ENCODE results near the gene PTMA. TPM values are rescaled to one million over a fixed set of nuclear protein-coding genes. Genes with fewer than 3 reads are reported as not detected.
"Not testable (repeated sequence)": the region's sequence is repeated elsewhere in the genome, so short reads cannot be mapped to it uniquely, and the experiment has no call there.

The PTMA gene, protein sequence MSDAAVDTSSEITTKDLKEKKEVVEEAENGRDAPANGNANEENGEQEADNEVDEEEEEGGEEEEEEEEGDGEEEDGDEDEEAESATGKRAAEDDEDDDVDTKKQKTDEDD
- 1,239 and 1,354 TPM in 2 replicates for total RNA-seq (2022)
- percentile 99 among the genes with signal in this experiment for Bru-seq, nascent RNA
- BruChase-seq, experiment 1, labeled RNA remaining after a 6-hour chase, result percentile 100 among the genes with signal in this experiment
- BruChase-seq, experiment 2, labeled RNA remaining after a 2-hour chase, result percentile 100 among the genes with signal in this experiment
- long read RNA-seq, transcript PTMA-202 (5 exons, 1,221 nt), result major isoform, 1,417 of 1,673 reads
- long read RNA-seq, transcript PTMA-201 (5 exons, 1,212 nt), result minor isoform, 124 of 1,673 reads
- long read RNA-seq, partial matches to known transcripts, result 42 of 1,673 reads
- long read RNA-seq, other reads (novel, unspliced or antisense), result 84 of 1,673 reads

DNA sequence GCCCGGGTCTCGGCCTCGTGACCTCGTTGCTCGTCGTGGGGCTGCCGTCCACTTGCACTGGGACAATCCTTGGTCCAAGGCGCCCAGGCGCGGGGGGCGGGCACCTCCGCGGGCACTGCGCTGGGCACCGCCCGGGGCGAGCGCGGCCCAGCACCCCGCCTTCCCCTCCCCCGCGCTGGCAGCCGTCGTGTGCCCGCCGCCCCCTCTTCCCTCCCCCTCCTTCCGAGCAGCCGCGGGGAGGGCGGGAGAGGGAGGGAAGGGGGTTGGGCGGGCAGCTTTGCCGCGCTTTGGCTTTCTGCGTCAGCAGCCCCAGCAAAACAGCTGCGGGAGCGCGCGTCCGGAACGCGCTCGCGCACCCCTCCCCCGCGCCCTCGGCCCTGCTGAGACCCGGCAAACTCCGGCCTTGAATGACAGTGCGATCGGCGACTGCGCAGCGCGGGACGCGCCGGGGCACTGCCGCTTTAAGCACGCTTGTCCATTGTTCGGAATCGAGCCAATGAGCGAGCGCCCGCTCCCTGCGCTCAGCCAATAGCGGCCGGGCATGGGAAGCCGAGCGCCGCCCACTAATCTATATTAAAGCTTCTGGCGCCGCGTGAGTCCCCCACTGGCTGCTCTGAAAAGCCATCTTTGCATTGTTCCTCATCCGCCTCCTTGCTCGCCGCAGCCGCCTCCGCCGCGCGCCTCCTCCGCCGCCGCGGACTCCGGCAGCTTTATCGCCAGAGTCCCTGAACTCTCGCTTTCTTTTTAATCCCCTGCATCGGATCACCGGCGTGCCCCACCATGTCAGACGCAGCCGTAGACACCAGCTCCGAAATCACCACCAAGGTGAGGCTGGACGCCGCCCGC is at the start of gene PTMA:
PTMA (plus strand) TSS at position 599 of the 846 bp plus-strand sequence; CDS start at position 781, 182 bp downstream.
- CTCF ChIA-PET, result interaction anchor here (0.6 to 1.7 kb wide), 4 partner anchors 33 to 86 kb away, joined by 3 to 4 read pairs (median 3); no protein-coding TSS in a partner anchor
- no peak for TF ChIP-seq CTCF (IDR thresholded peaks at IDR 0.05; ENCODE audit: unreplicated experiment)
- BruUV-seq (replicated peaks), result no TSS peak
- peak; percentile 99 for DNase-seq
- H3K9me3 Mint-ChIP-seq (ENCODE audit: low read depth, unreplicated experiment), result no peaks in the 10 kb centered on the region
- peak within 1 kb of the TSS; percentile 70 for H3K4me3 Mint-ChIP-seq (ENCODE audit: low read depth, unreplicated experiment)
- H3K36me3 Mint-ChIP-seq (ENCODE audit: insufficient read depth, unreplicated experiment), result peaks cover 74% of the 10 kb centered on the region
- H3K27ac Mint-ChIP-seq (ENCODE audit: unreplicated experiment), result peak within 1 kb of the TSS; percentile 100
- H3K4me1 Mint-ChIP-seq (ENCODE audit: low read depth, unreplicated experiment), result peaks cover 18% of the 10 kb centered on the region
- intact Hi-C loops (cut with micrococcal nuclease; ENCODE audit: unreplicated experiment), result no loop called here
- no peaks in the 10 kb centered on the region for H3K27me3 Mint-ChIP-seq (ENCODE audit: unreplicated experiment)

GRCh38 chr2:231660073-231660472 is 48.3 kb upstream of the PTMA start:
- H3K4me3 Mint-ChIP-seq (ENCODE audit: low read depth, unreplicated experiment); intact Hi-C loops (cut with micrococcal nuclease; ENCODE audit: unreplicated experiment); H3K27me3 Mint-ChIP-seq (ENCODE audit: unreplicated experiment); CTCF ChIA-PET; H3K4me1 Mint-ChIP-seq (ENCODE audit: low read depth, unreplicated experiment); H3K9me3 Mint-ChIP-seq (ENCODE audit: low read depth, unreplicated experiment); DNase-seq; H3K27ac Mint-ChIP-seq (ENCODE audit: unreplicated experiment); BruUV-seq (replicated peaks): not testable (repeated sequence)
- H3K36me3 Mint-ChIP-seq (ENCODE audit: insufficient read depth, unreplicated experiment), result peaks cover 18% of the 10 kb centered on the region

DNA sequence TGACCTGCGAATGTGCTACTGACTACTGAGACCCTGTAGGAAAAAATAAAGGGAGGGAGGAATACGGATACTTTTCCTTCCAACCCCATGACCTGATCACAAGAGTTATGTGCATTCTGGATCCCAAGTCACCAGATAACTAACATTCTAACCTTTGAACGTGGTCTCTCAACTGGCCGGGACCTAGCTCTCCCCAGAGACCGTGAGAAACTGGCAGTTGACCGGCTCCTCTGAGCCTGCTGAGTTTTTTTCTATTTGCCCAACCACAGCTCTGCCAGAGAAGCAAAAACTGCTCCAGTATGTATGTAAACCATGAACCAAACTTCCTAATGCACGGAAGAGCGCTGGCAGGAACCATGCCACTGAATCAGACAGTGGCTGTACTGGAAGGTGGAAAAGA is 47.5 kb upstream of the PTMA start:
- intact Hi-C loops (cut with micrococcal nuclease; ENCODE audit: unreplicated experiment), result no loop called here
- DNase-seq, result no peak
- Mint-ChIP-seq H3K27ac (ENCODE audit: unreplicated experiment) (no peak overlapping the region), H3K27me3 (ENCODE audit: unreplicated experiment) (no peaks in the 10 kb centered on the region), H3K36me3 (ENCODE audit: insufficient read depth, unreplicated experiment) (peaks cover 18% of the 10 kb centered on the region), H3K4me1 (ENCODE audit: low read depth, unreplicated experiment) (no peaks in the 10 kb centered on the region), H3K9me3 (ENCODE audit: low read depth, unreplicated experiment) (no peaks in the 10 kb centered on the region), H3K4me3 (ENCODE audit: low read depth, unreplicated experiment) (no peak overlapping the region)
- CTCF ChIA-PET, result no interaction called here
- BruUV-seq (replicated peaks), result no TSS peak
- TF ChIP-seq CTCF (IDR thresholded peaks at IDR 0.05; ENCODE audit: unreplicated experiment), result no peak

DNA sequence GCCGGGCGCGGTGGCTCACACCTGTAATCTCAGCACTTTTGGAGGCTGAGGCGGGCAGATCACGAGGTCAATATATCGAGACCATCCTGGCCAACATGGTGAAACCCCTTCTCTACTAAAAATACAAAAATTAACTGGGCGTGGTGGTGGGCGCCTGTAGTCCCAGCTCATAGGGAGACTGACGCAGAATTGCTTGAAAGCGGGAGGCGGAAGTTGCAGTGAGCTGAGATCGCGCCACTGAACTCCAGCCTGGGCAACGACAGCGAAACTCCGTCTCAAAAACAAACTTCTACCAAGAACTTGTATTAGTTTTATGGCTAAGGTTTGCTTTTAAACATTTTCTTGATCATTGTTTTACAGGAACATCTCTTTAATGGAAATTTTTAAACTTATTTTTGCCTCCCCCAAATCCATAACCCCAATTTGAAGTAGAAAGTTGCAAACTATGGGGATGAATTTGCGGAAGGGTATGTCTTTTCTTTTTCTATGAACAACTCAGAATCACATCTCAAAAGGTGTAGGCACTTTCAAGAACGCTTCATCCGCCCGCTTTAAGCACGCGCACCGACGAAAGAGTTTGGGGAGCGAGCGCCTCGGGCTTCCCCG is 46.8 kb upstream of the PTMA start:
- no peaks in the 10 kb centered on the region for H3K27me3 Mint-ChIP-seq (ENCODE audit: unreplicated experiment)
- no peaks in the 10 kb centered on the region for H3K9me3 Mint-ChIP-seq (ENCODE audit: low read depth, unreplicated experiment)
- peak overlapping the region; percentile 40 for H3K27ac Mint-ChIP-seq (ENCODE audit: unreplicated experiment)
- intact Hi-C loops (cut with micrococcal nuclease; ENCODE audit: unreplicated experiment), result no loop called here
- H3K36me3 Mint-ChIP-seq (ENCODE audit: insufficient read depth, unreplicated experiment), result peaks cover 23% of the 10 kb centered on the region
- no peaks in the 10 kb centered on the region for H3K4me1 Mint-ChIP-seq (ENCODE audit: low read depth, unreplicated experiment)
- BruUV-seq (replicated peaks), result no TSS peak
- DNase-seq, result no peak
- CTCF ChIA-PET, result no interaction called here
- peak overlapping the region; percentile 74 for H3K4me3 Mint-ChIP-seq (ENCODE audit: low read depth, unreplicated experiment)
- TF ChIP-seq CTCF (IDR thresholded peaks at IDR 0.05; ENCODE audit: unreplicated experiment), result no peak
